K562 (cell line): ENCODE data around the gene CEP78. TPM values are rescaled to one million over a fixed set of nuclear protein-coding genes. Genes with fewer than 3 reads are reported as not detected.

ENCODE experiments used
- ATAC-seq: fragments of 200-7000 bp; cut with Tn5 transposase; 3 replicates; pipeline ENCODE4 v1.9.1; 2020; ENCODE audit warnings: moderate library complexity
- BruUV-seq: library from RNA; stranded (reverse); fragments of 400-500 nt; replicated peaks from 2 replicates; lab custom pipeline; 2021; lab: Mats Ljungman, UMichigan
- CTCF ChIA-PET: fragments of 300-600 bp; formaldehyde crosslinking; extraction: SDS; loops from one replicate; lab custom pipeline; 2021; ENCODE audit warnings: low intra/inter-chr PET ratio; lab: Yijun Ruan, JAX
- POLR2A ChIA-PET: fragments of 300-600, 350-650 bp; sonication (Branson Sonifier 250); formaldehyde crosslinking; extraction: SDS; loops from one replicate; lab custom pipeline; 2021; ENCODE audit warnings: antibody characterized with exemption, inconsistent platforms; lab: Yijun Ruan, JAX
- DNase-seq, 4 experiments: peaks; one replicate each; pipeline versions ENCODE4 v3.0.0 to v3.0.0-alpha.2; 2011 to 2018; ENCODE audit warnings: low spot score in 3 of 4, mixed read lengths in 3 of 4; ENCODE audit errors: extremely low read depth in 1 of 4
- FAIRE-seq: peaks from 2 replicates; lab custom pipeline; 2011; peaks lifted over from hg19 to GRCh38; lab: Jason Lieb, UNC
- H2AFZ ChIP-seq: 2 replicates; pipeline ENCODE4 v1.6.0; 2011; ENCODE audit warnings: low read depth, low read length, control low read depth, inconsistent platforms
- H3K27ac ChIP-seq: fragments of 200-600 bp; 3 replicates; pipeline ENCODE4 v1.8.0; 2011; ENCODE audit warnings: low read depth, mild to moderate bottlenecking, control low read depth, inconsistent platforms, low read length, moderate library complexity, mixed read lengths; ENCODE audit errors: extremely low read depth
- H3K27me3 ChIP-seq, 2 experiments: fragments of 300-600 bp in 1 of 2; 2 replicates in 1 of 2; 3 replicates in 1 of 2; pipeline versions ENCODE4 v1.6.0 to v1.8.0; 2011; ENCODE audit warnings: inconsistent platforms in 2 of 2, low read length in 2 of 2, mild to moderate bottlenecking in 1 of 2, mixed read lengths in 1 of 2, moderate library complexity in 1 of 2; ENCODE audit not compliant: control insufficient read depth in 2 of 2, insufficient read depth in 2 of 2
- H3K36me3 ChIP-seq: fragments of 300-600 bp; 3 replicates; pipeline ENCODE4 v1.8.0; 2011; ENCODE audit warnings: mild to moderate bottlenecking, low read length, inconsistent platforms; ENCODE audit not compliant: control insufficient read depth, insufficient read depth
- H3K4me1 ChIP-seq, 2 experiments: fragments of 200-600 bp in 1 of 2; replicated peaks in 1 of 2; 2 replicates in 1 of 2; 3 replicates in 1 of 2; pipeline versions ENCODE4 v1.5.1 to v1.8.0; 2011; ENCODE audit warnings: inconsistent platforms in 2 of 2, low read length in 2 of 2, mild to moderate bottlenecking in 1 of 2, mixed read lengths in 1 of 2, moderate library complexity in 1 of 2; ENCODE audit not compliant: control insufficient read depth in 2 of 2, insufficient read depth in 2 of 2
- H3K4me2 ChIP-seq: 2 replicates; pipeline ENCODE4 v1.6.1; 2011; ENCODE audit warnings: low read length, control low read depth, inconsistent platforms, mixed read lengths; ENCODE audit not compliant: insufficient read depth
- H3K4me3 ChIP-seq: fragments of 200-600 bp; sonication (generic), shearing (Covaris generic); 2 replicates; pipeline ENCODE4 v1.5.1; 2016; ENCODE audit warnings: control low read depth, inconsistent platforms
- H3K79me2 ChIP-seq: fragments of 200-600 bp; 3 replicates; pipeline ENCODE4 v1.8.0; 2011; ENCODE audit warnings: low read length, inconsistent platforms; ENCODE audit not compliant: control insufficient read depth, insufficient read depth
- H3K9ac ChIP-seq, 2 experiments: 2 replicates each; pipeline versions ENCODE4 v1.6.0 to v1.6.1; 2011; ENCODE audit warnings: low read depth in 2 of 2, low read length in 2 of 2, control low read depth in 1 of 2, inconsistent platforms in 1 of 2, mild to moderate bottlenecking in 1 of 2, mixed read lengths in 1 of 2; ENCODE audit not compliant: insufficient read depth in 1 of 2
- H3K9me1 ChIP-seq: one replicate; pipeline ENCODE4 v1.6.0; 2011; ENCODE audit warnings: inconsistent platforms, mild to moderate bottlenecking, low read length, moderate library complexity; ENCODE audit not compliant: control insufficient read depth, insufficient read depth
- H3K9me3 ChIP-seq: replicated peaks from 2 replicates; pipeline ENCODE4 v1.5.1; 2011; ENCODE audit warnings: low read depth, low read length, inconsistent platforms; ENCODE audit not compliant: control insufficient read depth, insufficient read depth
- H4K20me1 ChIP-seq: replicated peaks from 2 replicates; pipeline ENCODE4 v1.6.1; 2011; ENCODE audit warnings: low read length, inconsistent platforms, mixed read lengths; ENCODE audit not compliant: control insufficient read depth, insufficient read depth
- BMI1 ChIP-seq: fragments of 150-350 bp; IDR thresholded peaks from 2 replicates; pipeline ENCODE4 v1.6.1; 2014; ENCODE audit warnings: low read length
- HCFC1 ChIP-seq: IDR thresholded peaks from 2 replicates; pipeline ENCODE4 v1.6.1; 2012; ENCODE audit warnings: low read depth, low read length, improper control_type of control experiment
- OTX1 ChIP-seq: fragments of 450-650 bp; formaldehyde crosslinking; IDR thresholded peaks from 2 replicates; pipeline ENCODE4 v1.4.0; 2022; ENCODE audit warnings: mild to moderate bottlenecking
- ZFX ChIP-seq: sonication (generic); formaldehyde crosslinking; IDR thresholded peaks from 2 replicates; pipeline ENCODE4 v1.8.0; 2022; ENCODE audit warnings: mild to moderate bottlenecking, missing genetic modification reagents, moderate library complexity
- ZNF408 ChIP-seq: fragments of 250-450 bp; sonication (Bioruptor Pico); IDR thresholded peaks from 2 replicates; pipeline ENCODE4 v1.4.0; 2020; ENCODE audit warnings: low read depth, mild to moderate bottlenecking, moderate library complexity
- ZNF436 ChIP-seq: fragments of 250-450, 450-650 bp; sonication (Bioruptor Pico); formaldehyde crosslinking; IDR thresholded peaks from 2 replicates; pipeline ENCODE4 v1.7.0; 2020; ENCODE audit warnings: mild to moderate bottlenecking
- WGBS: fragments of 100-300 bp; shearing (Covaris generic); methylation state at CpG from one replicate; pipeline ENCODE4 v1.1.6; 2016; ENCODE audit warnings: low coverage, mixed read lengths; ENCODE audit not compliant: insufficient coverage; ENCODE audit errors: missing lambda C conversion rate; 5-methylcytosine and 5-hydroxymethylcytosine counted together
- in situ Hi-C: fragments of 300-500 bp; cut with MboI; formaldehyde crosslinking; loops from 4 replicates; pipeline ENCODE4 v1.15.0; 2018; ENCODE audit warnings: inconsistent platforms, mixed read lengths
- intact Hi-C: fragments of 100-400 bp; cut with micrococcal nuclease; formaldehyde crosslinking; loops from 2 replicates; pipeline ENCODE4 v1.14.2; 2022
- polyA plus RNA-seq, 8 experiments: library from polyadenylated mRNA; depleted of rRNA in 4 of 8; stranded (reverse) in 5 of 8; unstranded in 3 of 8; fragments of >200 nt; fragmentation: Nextera tagmentation in 2 of 8; fragmentation: Illumina TruSeq in 1 of 8; extraction: Ambion mirVana in 2 of 8; extraction: Trizol in 1 of 8; gene quantifications; 2 replicates each; pipeline versions ENCODE4 v1.2.1 to v1.2.3, GENCODE V29; 2011 to 2014; ENCODE audit warnings: inconsistent platforms in 1 of 8, missing spikeins in 1 of 8
- total RNA-seq, 7 experiments: library from RNA; depleted of rRNA in 6 of 7; stranded (reverse); fragments of >200 nt in 6 of 7; fragmentation: Illumina TruSeq in 2 of 7; extraction: Trizol in 2 of 7; gene quantifications; 2 replicates each; pipeline versions ENCODE4 v1.2.1 to v1.2.3, GENCODE V29; 2011 to 2021; ENCODE audit warnings: low replicate concordance in 1 of 7
- TF ChIP-seq, protein P1 (sequence below), 2 experiments: IDR thresholded peaks; 2 replicates each; pipeline ENCODE4 v1.6.1; 2011; ENCODE audit warnings: borderline replicate concordance in 1 of 2, control low read depth in 1 of 2, low read depth in 1 of 2, low read length in 1 of 2, mild to moderate bottlenecking in 1 of 2, mixed read lengths in 1 of 2, moderate library complexity in 1 of 2; ENCODE audit not compliant: insufficient read depth in 1 of 2, insufficient read length in 1 of 2, poor library complexity in 1 of 2, severe bottlenecking in 1 of 2; ENCODE audit errors: extremely low read depth in 1 of 2

The CEP78 gene
- total and polyA plus RNA-seq, 9 of the 15 experiments (the other 6 are each of a cell fraction or from before 2014, with no cell fraction given) = 3.5 to 26.0 (median 21.5) TPM

DNA sequence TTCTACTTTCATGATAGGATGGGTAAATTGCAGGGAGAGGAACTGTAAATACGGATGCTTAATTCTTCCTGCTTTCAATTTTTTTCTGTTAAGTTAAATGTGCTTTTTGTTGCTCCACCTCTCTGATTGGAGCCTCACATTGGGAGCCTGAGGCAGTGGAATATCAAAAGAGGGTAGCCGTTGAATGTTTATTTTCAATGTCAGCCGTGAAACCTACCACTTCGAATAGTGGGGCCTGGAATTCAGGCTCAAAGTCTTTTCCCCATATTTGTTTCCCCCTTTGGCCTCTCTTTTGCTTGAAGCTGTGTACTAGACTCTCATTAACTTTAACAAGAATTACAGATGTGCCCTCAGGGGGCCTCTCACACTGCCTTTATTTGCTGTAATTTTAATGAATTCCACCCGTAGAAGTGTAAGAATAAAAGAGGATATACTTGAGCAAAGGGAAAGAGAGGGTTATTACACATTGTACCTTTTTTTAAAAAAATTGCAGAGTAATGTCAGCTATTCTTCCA is 90.0 kb downstream of the CEP78 start:
- in situ Hi-C loops = no loop called here
- no peaks in the 10 kb centered on the region for H3K9me1 ChIP-seq
- no peaks in the 10 kb centered on the region for H3K9me3 ChIP-seq
- no peak for TF ChIP-seq ZNF436
- TF ChIP-seq HCFC1 = no peak
- H3K4me1 ChIP-seq = peaks cover 0 to 15% of the 10 kb centered on the region in 2 experiments; a peak in 3 of 5 replicates
- H3K36me3 ChIP-seq = peaks cover 23% of the 10 kb centered on the region
- no peaks in the 10 kb centered on the region for H3K79me2 ChIP-seq
- H3K4me3 ChIP-seq = no peak overlapping the region
- ATAC-seq = no peak
- H4K20me1 ChIP-seq = peaks cover 13% of the 10 kb centered on the region
- no peak overlapping the region for H2AFZ ChIP-seq
- ChIA-PET CTCF (interaction anchor here (0.7 kb wide), 1 partner anchor 949 kb away, joined by 5 read pairs; no protein-coding TSS in a partner anchor), POLR2A (interaction anchor here (2.0 kb wide), 1 partner anchor 10 kb away, joined by 11 read pairs; no protein-coding TSS in a partner anchor)
- no peaks in the 10 kb centered on the region for H3K27me3 ChIP-seq
- FAIRE-seq = no peak
- BruUV-seq = no TSS peak
- intact Hi-C loops = no loop called here
- no peak for DNase-seq
- no peak overlapping the region for H3K9ac ChIP-seq
- WGBS = 80% methylated on average over 5 of the region's 5 CpGs
- H3K27ac ChIP-seq = no peak overlapping the region
- H3K4me2 ChIP-seq = no peak overlapping the region

DNA sequence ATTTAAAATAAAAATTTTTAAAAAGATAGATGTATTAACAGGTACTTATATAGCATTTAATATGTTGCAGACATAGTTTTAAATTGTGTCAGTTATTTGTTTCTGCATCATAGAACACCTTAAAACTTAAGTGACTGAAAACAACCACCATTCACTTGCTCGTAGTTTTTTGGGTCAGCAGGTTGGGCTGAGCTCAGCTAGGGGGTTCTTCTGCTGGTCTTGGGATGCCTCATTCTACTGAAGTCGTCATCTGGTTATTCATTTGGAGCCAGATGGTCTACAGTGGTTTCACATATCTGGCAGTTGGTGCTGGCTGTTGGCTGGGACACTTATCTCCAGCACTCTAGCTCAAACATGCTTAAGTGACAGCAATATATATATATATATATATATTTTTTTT is 90.7 kb downstream of the CEP78 start:
- H3K36me3 ChIP-seq = peaks cover 21% of the 10 kb centered on the region
- WGBS = 40% methylated on average over 1 of the region's 2 CpGs
- POLR2A ChIA-PET = no interaction called here
- FAIRE-seq (no peak), ATAC-seq (no peak), DNase-seq (no peak)
- BruUV-seq = no TSS peak
- peaks cover 13% of the 10 kb centered on the region for H4K20me1 ChIP-seq
- H3K4me3 ChIP-seq = no peak overlapping the region
- H2AFZ ChIP-seq = no peak overlapping the region
- no peak overlapping the region for H3K9ac ChIP-seq
- CTCF ChIA-PET = no interaction called here
- H3K9me3 ChIP-seq = no peaks in the 10 kb centered on the region
- H3K27me3 ChIP-seq = no peaks in the 10 kb centered on the region
- peaks cover 0 to 15% of the 10 kb centered on the region in 2 experiments; a peak in 3 of 5 replicates for H3K4me1 ChIP-seq
- no peak overlapping the region for H3K4me2 ChIP-seq
- H3K9me1 ChIP-seq = no peaks in the 10 kb centered on the region
- H3K27ac ChIP-seq = no peak overlapping the region
- intact Hi-C loops = no loop called here
- H3K79me2 ChIP-seq = no peaks in the 10 kb centered on the region
- TF ChIP-seq OTX1 (CRISPR knock-in tag) = no peak
- TF ChIP-seq, protein P1, sequence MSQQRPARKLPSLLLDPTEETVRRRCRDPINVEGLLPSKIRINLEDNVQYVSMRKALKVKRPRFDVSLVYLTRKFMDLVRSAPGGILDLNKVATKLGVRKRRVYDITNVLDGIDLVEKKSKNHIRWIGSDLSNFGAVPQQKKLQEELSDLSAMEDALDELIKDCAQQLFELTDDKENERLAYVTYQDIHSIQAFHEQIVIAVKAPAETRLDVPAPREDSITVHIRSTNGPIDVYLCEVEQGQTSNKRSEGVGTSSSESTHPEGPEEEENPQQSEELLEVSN (IDR thresholded peaks at IDR 0.05; ENCODE audit: borderline replicate concordance in 1 of 2, extremely low read depth in 1 of 2, insufficient read depth in 1 of 2, insufficient read length in 1 of 2, low read depth in 1 of 2, low read length in 1 of 2, poor library complexity in 1 of 2, severe bottlenecking in 1 of 2) = no peak
- no peak for TF ChIP-seq ZFX
- no peak for TF ChIP-seq ZNF408
- TF ChIP-seq BMI1 = no peak
- in situ Hi-C loops = no loop called here
